Central memory CD4-positive, alpha-beta T cell (primary cell): ENCODE measurements around the gene LRRC55.

Source experiments
- DNase-seq: peaks from one replicate; pipeline ENCODE4 v3.0.0; 2022

The LRRC55 gene

DNA sequence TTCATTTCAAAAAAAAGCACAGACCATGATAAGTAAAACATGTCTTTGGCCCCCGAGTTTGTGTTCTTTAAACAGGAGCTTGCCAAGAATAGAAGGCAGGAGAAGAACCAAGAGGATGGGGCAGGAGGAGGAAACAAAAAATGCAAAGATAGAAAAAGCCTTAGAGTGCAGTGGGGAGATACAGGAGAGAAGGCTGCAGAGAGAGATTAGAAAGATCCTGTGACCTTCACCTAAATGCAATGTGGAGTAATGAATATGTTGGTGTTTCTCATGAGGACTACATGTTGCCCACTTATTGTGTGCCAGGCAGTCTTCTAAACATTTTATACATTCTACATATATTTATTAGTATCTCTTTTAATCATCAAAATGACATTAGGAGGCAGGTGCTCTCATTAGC lies 57.6 kb downstream of the LRRC55 start:
- no peak for DNase-seq

DNA sequence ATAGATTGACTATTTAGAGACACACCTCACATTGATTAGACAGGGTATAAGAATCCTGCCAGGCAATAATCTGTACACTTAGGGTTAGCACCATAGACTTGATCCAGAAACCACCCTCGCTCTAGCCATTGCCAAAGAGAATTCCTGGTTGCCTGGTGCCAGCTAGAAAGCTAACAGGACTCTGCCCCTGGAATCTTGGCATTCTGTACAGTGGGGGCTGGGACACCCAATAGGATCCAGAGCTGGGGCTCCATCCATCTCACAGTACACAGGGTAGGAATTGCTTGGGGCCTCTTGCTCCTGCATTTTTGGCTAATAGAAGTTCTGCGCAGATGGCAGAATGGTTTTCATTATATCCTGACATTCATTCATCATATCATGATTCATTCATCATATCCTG lies 58.3 kb downstream of the LRRC55 start:
- no peak for DNase-seq

DNA sequence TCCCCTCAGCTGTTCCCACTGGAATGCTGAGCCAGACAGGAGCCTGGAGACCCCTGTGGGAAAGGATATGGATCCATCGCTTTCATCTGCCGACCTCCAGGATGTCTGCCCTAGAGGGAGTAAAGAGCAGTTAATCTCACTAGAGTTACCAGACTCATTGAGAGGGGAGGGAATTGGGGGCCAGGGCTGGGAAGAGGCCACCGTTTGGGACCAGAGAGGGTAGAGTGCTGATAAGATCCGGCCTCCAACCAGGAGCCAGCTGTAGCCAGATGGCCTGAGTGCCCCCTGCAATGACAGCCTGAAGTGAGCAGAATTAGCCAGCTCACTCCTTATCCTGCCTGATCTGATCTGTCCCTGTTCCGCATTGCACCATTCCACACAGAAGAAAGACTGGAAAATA lies 59.0 kb downstream of the LRRC55 start:
- no peak for DNase-seq
